SK-N-SH treated with all-trans-retinoic acid at 6 μM for 48 hours (cell line): ENCODE measurements around the gene AGBL1.

Experiments
- ZC3H10 ChIP-seq: fragments of 250-450 bp; sonication (Bioruptor Pico); IDR thresholded peaks from 2 replicates; pipeline ENCODE4 v1.5.1; 2021; ENCODE audit warnings: mild to moderate bottlenecking, moderate library complexity
- ZNF8 ChIP-seq: fragments of 450-650 bp; formaldehyde crosslinking; IDR thresholded peaks from 2 replicates; pipeline ENCODE4 v1.5.0; 2020; ENCODE audit warnings: mild to moderate bottlenecking, moderate library complexity
- TF ChIP-seq, protein P1 (sequence below): fragments of 250-450 bp; sonication (Bioruptor Pico); IDR thresholded peaks from 2 replicates; pipeline ENCODE4 v1.8.0; 2020; ENCODE audit warnings: mild to moderate bottlenecking, moderate library complexity, borderline replicate concordance

DNA sequence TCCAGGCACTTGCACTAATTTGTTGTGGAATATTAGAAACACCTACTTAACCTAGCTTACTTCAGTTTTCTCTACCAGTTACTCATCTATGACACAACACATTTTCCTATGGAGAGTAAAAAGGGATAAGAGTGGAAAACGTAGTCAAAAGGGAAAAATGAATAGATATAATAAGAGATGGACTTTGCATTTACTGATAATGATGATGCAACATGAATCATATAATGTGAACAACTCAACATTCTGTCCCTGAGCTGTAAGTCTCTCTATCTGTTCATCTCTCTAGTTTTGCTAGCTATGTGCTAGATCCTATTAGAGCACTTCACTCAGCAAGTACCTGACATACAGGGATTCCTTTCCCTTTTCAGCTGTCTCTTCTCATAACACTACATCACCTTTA, 627.1 kb downstream of the AGBL1 start:
- TF ChIP-seq, protein P1, sequence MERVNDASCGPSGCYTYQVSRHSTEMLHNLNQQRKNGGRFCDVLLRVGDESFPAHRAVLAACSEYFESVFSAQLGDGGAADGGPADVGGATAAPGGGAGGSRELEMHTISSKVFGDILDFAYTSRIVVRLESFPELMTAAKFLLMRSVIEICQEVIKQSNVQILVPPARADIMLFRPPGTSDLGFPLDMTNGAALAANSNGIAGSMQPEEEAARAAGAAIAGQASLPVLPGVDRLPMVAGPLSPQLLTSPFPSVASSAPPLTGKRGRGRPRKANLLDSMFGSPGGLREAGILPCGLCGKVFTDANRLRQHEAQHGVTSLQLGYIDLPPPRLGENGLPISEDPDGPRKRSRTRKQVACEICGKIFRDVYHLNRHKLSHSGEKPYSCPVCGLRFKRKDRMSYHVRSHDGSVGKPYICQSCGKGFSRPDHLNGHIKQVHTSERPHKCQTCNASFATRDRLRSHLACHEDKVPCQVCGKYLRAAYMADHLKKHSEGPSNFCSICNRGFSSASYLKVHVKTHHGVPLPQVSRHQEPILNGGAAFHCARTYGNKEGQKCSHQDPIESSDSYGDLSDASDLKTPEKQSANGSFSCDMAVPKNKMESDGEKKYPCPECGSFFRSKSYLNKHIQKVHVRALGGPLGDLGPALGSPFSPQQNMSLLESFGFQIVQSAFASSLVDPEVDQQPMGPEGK: no peak
- no peak for TF ChIP-seq ZC3H10 (CRISPR knock-in tag)
- no peak for TF ChIP-seq ZNF8 (CRISPR knock-in tag)
